ENCODE measurements around the gene INPP5F. TPM values are rescaled to one million over a fixed set of nuclear protein-coding genes. Genes with fewer than 3 reads are reported as not detected.
A peak's percentile ranks its signal among the peaks of the same experiment; 100 is the strongest.

Gene INPP5F
- total RNA-seq, 6 donors from 2014 or later, result 6.7 to 14.4 (median 10.1) TPM

DNA sequence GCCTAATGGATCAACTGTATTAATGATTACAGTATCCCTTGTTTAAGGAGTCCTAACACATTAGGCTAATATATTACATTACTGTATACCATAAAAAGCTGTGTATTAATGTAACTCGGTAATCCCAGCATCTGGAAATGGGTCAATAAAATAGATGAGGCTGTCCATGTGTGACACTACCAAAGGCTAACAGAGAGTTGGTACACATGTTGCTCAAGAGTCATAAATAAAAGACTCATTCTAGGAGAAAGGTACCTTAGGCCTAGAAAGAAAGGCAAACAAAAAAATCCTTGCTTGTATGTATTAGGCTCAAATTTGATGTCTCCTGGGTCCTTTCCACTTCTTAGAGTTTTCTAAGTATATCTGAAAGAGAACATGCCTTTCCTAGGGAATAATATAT lies 132.2 kb downstream of the INPP5F start:
- Histone ChIP-seq H3K36me3 (peaks cover 5 to 57% (median 19%) of the 10 kb centered on the region in 4 donors), H3K27ac (no peak overlapping the region), H3K27me3 (no peaks in the 10 kb centered on the region), H3K4me1 (peaks cover 0 to 15% (median 5%) of the 10 kb centered on the region in 4 donors), H3K9me3 (no peaks in the 10 kb centered on the region), H3K4me3 (no peak overlapping the region)
- no peak for DNase-seq
- WGBS, 2 donors, result 74 to 79% methylated on average over 1 of the region's 1 CpG
- no peak for ATAC-seq (ENCODE audit: low FRiP score in 2 of 2)
- no peak for TF ChIP-seq EP300 (IDR thresholded peaks at IDR 0.05)
- TF ChIP-seq POLR2A (IDR thresholded peaks at IDR 0.05), result no peak
- TF ChIP-seq CTCF (IDR thresholded peaks at IDR 0.05), result no peak

DNA sequence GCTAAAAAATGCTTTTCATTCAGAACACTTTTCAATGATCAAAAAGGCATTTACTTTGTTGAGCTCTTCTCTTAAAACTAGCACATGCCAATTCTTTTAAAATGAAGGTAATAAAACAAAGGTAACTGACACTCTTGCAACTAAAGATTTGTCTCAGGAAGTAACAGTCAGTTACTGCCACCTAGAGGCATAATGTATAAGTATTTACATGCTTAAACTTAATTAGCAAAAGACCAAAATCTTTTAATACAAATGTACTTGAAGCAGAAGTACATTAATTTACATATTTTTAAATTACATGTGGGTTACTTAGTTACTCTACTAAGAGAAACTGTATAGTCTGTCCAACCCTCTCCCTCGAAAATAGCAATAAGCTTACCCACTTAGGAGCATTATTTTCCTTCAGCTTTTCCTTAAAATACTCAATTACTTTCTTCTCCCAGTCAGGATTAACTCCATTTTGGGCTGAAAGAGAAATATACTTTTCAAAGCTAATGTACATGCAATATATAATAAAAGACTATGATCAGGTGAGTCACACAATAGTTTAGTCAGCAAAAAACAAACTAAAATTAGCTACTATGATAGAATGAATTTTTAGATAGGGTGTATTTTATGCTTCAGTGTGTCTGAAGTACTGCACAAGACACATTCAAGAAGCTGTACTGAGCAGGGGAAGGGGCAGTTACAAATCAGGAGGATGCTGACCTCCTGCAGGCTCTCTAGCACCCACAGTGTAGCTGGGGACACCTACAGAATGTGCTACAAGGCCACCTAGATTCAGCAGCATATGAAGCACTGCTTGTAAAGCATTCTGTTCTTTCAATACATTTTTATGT lies 133.8 kb downstream of the INPP5F start:
- no peak for TF ChIP-seq POLR2AphosphoS5 (IDR thresholded peaks at IDR 0.05)
- peak; percentile 20 to 60 (median 42) for TF ChIP-seq CTCF (IDR thresholded peaks at IDR 0.05)
- no peak for TF ChIP-seq POLR2A (IDR thresholded peaks at IDR 0.05)
- no peak for TF ChIP-seq EP300 (IDR thresholded peaks at IDR 0.05)
- WGBS, 2 donors, result 69 to 81% methylated on average over 1 of the region's 1 CpG
- H3K36me3 ChIP-seq, result peaks cover 5 to 42% (median 12%) of the 10 kb centered on the region in 4 donors
- peaks cover 0 to 15% (median 5%) of the 10 kb centered on the region in 4 donors for H3K4me1 ChIP-seq
- DNase-seq, result no peak
- no peak overlapping the region for H3K27ac ChIP-seq
- no peaks in the 10 kb centered on the region for H3K9me3 ChIP-seq
- no peaks in the 10 kb centered on the region for H3K27me3 ChIP-seq
- H3K4me3 ChIP-seq, result no peak overlapping the region
- peak in 1 of 2 donors; percentile 59 for ATAC-seq (ENCODE audit: low FRiP score in 2 of 2)

- whole genome bisulfite sequencing, 2 donors, result 73 to 74% methylated on average over 7 of the region's 7 CpGs
- no peaks in the 10 kb centered on the region for H3K9me3 ChIP-seq
- no peak overlapping the region for H3K4me3 ChIP-seq
- no peak for TF ChIP-seq CTCF (IDR thresholded peaks at IDR 0.05)
- H3K27ac ChIP-seq, result no peak overlapping the region
- peaks cover 5 to 28% (median 7%) of the 10 kb centered on the region in 4 donors for H3K36me3 ChIP-seq
- no peaks in the 10 kb centered on the region for H3K27me3 ChIP-seq
- DNase-seq (no peak), ATAC-seq (ENCODE audit: low FRiP score in 2 of 2) (no peak)
- peaks cover 5 to 18% (median 7%) of the 10 kb centered on the region in 4 donors for H3K4me1 ChIP-seq
Observed at GRCh38 chr10:119860866-119861607, 135.2 kb downstream of the INPP5F start.

GRCh38 chr10:119862524-119862923 lies 136.7 kb downstream of the INPP5F start:
- Histone ChIP-seq H3K9me3 (no peaks in the 10 kb centered on the region), H3K27ac (no peak overlapping the region), H3K36me3 (peaks cover 0 to 13% (median 1%) of the 10 kb centered on the region in 4 donors), H3K4me3 (no peak overlapping the region), H3K4me1 (peaks cover 5 to 18% (median 11%) of the 10 kb centered on the region in 4 donors), H3K27me3 (no peaks in the 10 kb centered on the region)
- no peak for DNase-seq
- no peak for ATAC-seq (ENCODE audit: low FRiP score in 2 of 2)
- no peak for TF ChIP-seq CTCF (IDR thresholded peaks at IDR 0.05)
- TF ChIP-seq POLR2AphosphoS5 (IDR thresholded peaks at IDR 0.05), result no peak
- no peak for TF ChIP-seq EP300 (IDR thresholded peaks at IDR 0.05)
- TF ChIP-seq POLR2A (IDR thresholded peaks at IDR 0.05), result no peak
- WGBS, 2 donors, result 56 to 68% methylated on average over 1 of the region's 1 CpG

Data from upper lobe of left lung (tissue), 6 donors.